Endothelial cell of hepatic sinusoid (primary cell): ENCODE data around the gene IMPDH2.

ENCODE experiments used
- in situ Hi-C: cut with HindIII; loops from 2 replicates; pipeline ENCODE4 v1.10.0; 2017; ENCODE audit warnings: low sequenced_read_pairs

IMPDH2 gene

GRCh38 chr3:49028673-49029562, at the start of gene IMPDH2:
Gene IMPDH2, minus strand, starts transcription at chr3:49029398. Its CDS starts 48 bp downstream, at chr3:49029350.
- in situ Hi-C loops, result no loop called here

DNA sequence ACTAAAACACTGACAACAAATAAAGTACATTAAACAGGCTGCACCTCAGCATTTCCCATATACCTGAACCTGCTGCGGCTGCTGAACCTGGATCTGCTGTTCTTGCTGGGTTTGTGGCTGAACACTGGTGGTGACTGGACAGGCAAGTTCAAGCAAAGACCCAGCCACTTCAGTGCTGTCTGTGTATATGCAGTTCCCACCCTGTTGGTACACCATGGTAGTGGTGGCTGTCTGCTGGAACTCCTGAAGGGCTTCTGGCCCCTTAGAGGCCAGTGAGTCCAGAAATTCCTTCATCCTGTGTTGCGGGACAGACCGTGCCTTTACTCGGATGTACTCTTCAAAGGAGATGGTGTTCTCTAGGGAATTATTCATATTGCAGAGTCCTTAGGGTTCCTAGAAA, 47.4 kb upstream of the IMPDH2 start:
- in situ Hi-C loops, result loop anchor here (25.0 kb wide), 1 partner anchor 336 kb away; the partner anchor contains the start of genes AMT, RHOA and TCTA

DNA sequence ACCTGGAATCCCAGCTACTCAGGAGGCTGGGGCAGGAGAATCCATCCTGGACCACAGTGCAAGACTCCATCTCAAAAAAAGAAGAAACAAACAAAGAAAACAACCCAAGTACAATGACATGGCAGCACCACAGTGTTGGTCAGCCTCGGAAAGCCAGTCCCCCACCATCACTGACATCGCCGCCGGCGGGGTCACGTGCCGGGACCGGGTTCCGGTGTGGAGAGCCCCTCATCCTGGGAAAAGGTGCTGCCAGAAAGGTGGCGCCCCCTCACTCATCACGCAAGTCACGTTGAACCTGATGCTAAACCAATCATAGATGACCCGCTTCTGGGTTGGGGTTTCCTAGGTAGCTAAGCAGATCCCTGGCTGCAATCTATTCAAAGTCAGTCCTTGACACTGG, 46.9 kb upstream of the IMPDH2 start:
- in situ Hi-C loops, result loop anchor here (25.0 kb wide), 1 partner anchor 336 kb away; the partner anchor contains the start of genes AMT, RHOA and TCTA

DNA sequence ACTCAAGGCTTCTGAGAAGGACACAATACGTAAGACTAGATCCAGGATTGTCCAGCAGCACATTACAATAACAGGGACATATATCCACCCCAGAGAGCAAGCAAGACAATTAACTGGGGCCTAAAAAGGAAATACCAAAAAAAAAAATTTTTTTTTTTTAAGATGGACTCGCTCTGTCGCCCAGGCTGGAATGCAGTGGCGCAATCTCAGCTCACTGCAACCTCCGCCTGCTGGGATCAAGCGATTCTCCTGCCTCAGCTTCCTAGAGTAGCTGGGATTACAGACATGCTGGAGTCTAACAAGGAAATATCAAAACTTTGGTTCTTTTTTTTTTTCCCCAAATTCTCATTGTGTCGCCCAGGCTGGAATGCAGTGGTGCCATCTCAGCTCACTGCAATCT, 28.8 kb upstream of the IMPDH2 start:
- in situ Hi-C loops, result no loop called here

GRCh38 chr3:49057268-49057667, 28.1 kb upstream of the IMPDH2 start:
- in situ Hi-C loops, result no loop called here

GRCh38 chr3:49054344-49054862, 25.2 kb upstream of the IMPDH2 start:
- in situ Hi-C loops, result no loop called here

DNA sequence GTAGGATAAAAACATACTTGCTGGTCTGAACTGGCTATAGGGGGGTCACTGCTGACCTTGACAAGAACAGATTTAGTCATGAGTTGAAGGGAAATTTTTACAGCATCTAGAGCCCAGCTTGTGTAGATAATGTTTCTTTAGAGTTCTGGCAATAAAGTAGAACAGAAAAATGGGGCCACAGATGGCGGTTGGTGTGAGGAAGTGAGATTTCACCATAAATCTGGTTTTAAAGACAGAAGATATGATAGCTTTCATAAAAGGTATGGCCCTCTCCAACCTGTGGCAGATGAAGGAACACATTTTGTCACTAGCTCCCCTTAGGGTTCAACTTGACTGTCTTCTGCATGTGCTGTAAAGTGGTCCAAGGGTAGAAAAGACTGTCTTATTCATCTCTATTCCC, 24.3 kb upstream of the IMPDH2 start:
- in situ Hi-C loops, result no loop called here

DNA sequence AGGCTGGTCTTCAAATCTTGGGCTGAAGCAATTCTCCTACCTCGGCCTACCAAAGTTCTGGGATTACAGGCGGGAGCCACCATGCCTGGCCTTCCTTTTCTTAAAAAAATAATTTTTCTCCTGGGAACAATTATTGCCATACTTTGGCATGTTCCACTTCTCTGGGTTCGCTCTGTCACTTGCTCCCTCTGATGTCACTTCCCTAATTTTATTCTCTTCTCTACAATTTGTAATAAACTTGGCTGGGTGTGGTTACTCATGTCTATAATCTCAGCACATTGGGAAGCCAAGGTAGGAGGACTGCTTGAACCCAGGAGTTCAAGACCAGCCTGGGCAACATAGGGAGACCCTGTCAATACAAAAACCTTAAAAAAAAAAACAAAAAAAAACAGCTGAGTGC, 6.1 kb upstream of the IMPDH2 start:
- in situ Hi-C loops, result no loop called here

GRCh38 chr3:49034650-49035049, 5.5 kb upstream of the IMPDH2 start:
- in situ Hi-C loops, result no loop called here

GRCh38 chr3:49032646-49033304, 3.6 kb upstream of the IMPDH2 start:
- in situ Hi-C loops, result no loop called here

GRCh38 chr3:49030321-49030720, 1.1 kb upstream of the IMPDH2 start:
- in situ Hi-C loops, result no loop called here

GRCh38 chr3:49029563-49029884, 326 bp upstream of the IMPDH2 start:
- in situ Hi-C loops, result no loop called here

DNA sequence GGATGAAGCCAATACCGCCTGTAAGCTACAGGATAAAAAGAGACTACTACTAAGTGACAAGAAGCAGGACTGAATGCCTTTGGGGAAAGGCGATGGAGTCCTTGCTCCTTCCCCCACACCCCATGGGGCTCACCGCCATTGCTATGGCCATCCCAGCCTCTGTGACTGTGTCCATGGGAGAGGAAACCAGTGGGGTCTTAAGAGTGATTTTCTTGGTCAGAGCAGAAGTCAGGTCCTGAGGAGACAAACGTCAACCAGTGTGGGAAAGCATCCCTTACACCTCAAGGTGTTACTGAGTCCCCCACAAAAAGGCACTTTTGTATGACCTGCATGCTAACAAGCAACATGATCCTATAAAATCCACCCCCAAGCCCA, 913 bp downstream of the IMPDH2 start:
- in situ Hi-C loops, result no loop called here

- in situ Hi-C loops, result no loop called here
Observed at GRCh38 chr3:49027634-49028033, 1.6 kb downstream of the IMPDH2 start.

GRCh38 chr3:49026536-49026935, 2.7 kb downstream of the IMPDH2 start:
- in situ Hi-C loops, result no loop called here

DNA sequence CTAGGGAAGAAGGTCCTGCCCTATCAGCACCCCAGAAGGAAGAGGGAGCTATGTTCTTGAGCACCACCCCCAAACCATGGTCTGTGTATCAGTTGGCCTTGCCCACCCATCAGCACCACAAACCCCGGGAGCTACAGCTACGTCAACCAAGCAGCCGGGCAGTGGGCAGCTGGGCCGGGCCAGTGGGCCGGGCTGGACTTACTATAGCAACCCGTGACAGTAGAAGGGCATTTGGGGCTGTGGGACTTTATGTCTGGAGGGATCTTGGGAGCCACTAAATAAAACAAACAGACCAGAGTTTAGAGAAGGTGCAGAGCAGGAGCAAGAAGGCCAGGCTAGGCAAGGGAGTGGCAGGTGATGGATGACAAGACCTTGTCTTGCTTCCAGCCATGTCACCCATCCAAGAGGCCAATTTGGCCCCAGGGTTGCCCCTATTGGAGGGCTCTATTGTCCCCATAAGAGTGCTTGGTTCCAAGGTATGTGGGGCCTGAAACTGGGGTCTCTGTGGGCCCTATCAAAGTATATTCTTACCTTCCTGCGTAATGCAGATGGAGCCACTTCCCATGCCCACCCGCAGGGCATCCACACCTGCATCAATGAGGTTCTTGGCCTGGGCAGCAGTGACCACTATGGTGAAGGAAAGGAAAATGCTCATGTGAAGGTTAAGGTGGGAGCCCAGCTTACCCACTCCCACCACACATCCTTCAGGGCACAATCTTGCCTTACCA, 3.2 kb downstream of the IMPDH2 start:
- in situ Hi-C loops, result no loop called here

DNA sequence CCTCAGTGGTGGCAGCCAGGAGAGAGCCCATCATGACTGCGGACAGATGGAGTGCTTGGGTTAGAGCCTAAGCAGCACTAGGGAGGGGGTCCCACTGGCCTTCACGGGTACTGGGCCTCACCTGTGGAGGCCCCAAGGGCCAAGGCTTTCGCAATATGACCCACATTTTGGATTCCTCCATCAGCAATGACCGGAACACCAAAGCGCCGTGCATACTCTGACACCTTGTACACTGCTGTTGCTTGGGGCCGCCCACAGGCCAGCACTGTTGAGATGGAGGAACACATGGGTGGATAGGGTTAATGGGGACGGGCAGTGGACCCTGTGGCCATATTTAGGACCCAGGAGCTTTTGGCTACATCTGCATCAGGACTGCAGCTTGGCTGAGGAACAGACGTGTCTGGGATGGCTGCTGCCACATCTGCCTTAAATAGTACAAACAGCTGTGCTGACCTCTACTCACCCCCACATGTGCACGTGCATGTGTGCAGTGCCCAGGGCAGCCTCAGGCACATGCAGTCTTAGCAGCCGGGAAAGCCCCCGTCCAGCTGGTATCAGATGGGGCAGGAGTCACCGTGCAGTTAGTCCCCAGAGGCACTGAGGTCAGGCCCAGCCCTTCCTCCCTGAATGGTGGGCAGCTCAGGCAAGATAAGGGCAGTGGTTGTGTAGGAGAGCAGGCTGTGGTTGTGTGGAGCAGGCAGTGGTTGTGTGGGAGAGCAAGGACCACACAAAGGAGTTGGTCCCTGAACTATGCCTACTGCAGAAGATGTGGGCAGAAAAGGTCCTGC, 4.0 kb downstream of the IMPDH2 start:
- in situ Hi-C loops, result no loop called here

- in situ Hi-C loops, result no loop called here
Observed at GRCh38 chr3:49024449-49024848, 4.7 kb downstream of the IMPDH2 start.

- in situ Hi-C loops, result no loop called here
Observed at GRCh38 chr3:49023775-49024174, 5.4 kb downstream of the IMPDH2 start.

- in situ Hi-C loops, result no loop called here
Observed at GRCh38 chr3:49022688-49023171, 6.5 kb downstream of the IMPDH2 start.
